Heart right ventricle (tissue), 16 donors: ENCODE measurements around the gene SHC2. TPM values are rescaled to one million over a fixed set of nuclear protein-coding genes. Genes with fewer than 3 reads are reported as not detected.

Experiments used
- ATAC-seq, 8 donors: fragments of 200-7000 bp; cut with Tn5 transposase; one replicate each; pipeline ENCODE4 v1.9.1; 2020; ENCODE audit warnings: mild to moderate bottlenecking in 8 of 8, moderate library complexity in 8 of 8, moderate number of reproducible peaks in 1 of 8
- DNase-seq, 2 donors: peaks; one replicate each; pipeline ENCODE4 v3.0.0-alpha.2; 2020
- H3K27ac ChIP-seq, 10 donors: fragments of 200-600 bp; sonication (generic) in 2 of 10; one replicate each; pipeline versions ENCODE4 v1.5.0 to v1.8.0; 2020 to 2022; ENCODE audit warnings: mild to moderate bottlenecking in 3 of 10
- H3K27me3 ChIP-seq, 7 donors: fragments of 200-600 bp; one replicate each; pipeline ENCODE4 v1.8.0; 2021 to 2022; ENCODE audit warnings: mild to moderate bottlenecking in 2 of 7
- H3K36me3 ChIP-seq, 9 donors: fragments of 200-600 bp; sonication (generic) in 1 of 9; one replicate each; pipeline versions ENCODE4 v1.5.0 to v1.8.0; 2020 to 2022; ENCODE audit warnings: mild to moderate bottlenecking in 2 of 9
- H3K4me1 ChIP-seq, 9 donors: fragments of 200-600 bp; sonication (generic) in 1 of 9; one replicate each; pipeline versions ENCODE4 v1.5.0 to v1.8.0; 2020 to 2022; ENCODE audit warnings: mild to moderate bottlenecking in 4 of 9
- H3K4me3 ChIP-seq, 10 donors: fragments of 200-600 bp; sonication (generic) in 2 of 10; one replicate each; pipeline versions ENCODE4 v1.5.0 to v1.8.0; 2020 to 2022; ENCODE audit warnings: mild to moderate bottlenecking in 7 of 10, moderate library complexity in 2 of 10
- H3K9me3 ChIP-seq, 11 donors: fragments of 200-600 bp in 10 of 11; sonication (generic) in 2 of 11; one replicate each; pipeline versions ENCODE4 v1.5.0 to v1.8.0; 2013 to 2022; ENCODE audit warnings: mild to moderate bottlenecking in 2 of 11, control low read depth in 1 of 11, moderate library complexity in 1 of 11
- CTCF ChIP-seq, 9 donors: fragments of 200-600 bp; sonication (generic) in 2 of 9; IDR thresholded peaks; one replicate each; pipeline versions ENCODE4 v1.5.0 to v1.8.0; 2021 to 2022; ENCODE audit warnings: antibody characterized with exemption in 9 of 9, mild to moderate bottlenecking in 5 of 9, moderate library complexity in 1 of 9
- WGBS, 2 donors: extraction: QIAGEN DNeasy Blood & Tissue Kit; methylation state at CpG; one replicate each; pipeline ENCODE4 v1.1.7; 2013; ENCODE audit warnings: inconsistent platforms in 1 of 2; 5-methylcytosine and 5-hydroxymethylcytosine counted together
- intact Hi-C, 10 donors: fragments of 100-400 bp; cut with DNase I; formaldehyde crosslinking; loops; one replicate each; pipeline versions ENCODE4 v1.11.1 to v1.14.2; 2022
- polyA plus RNA-seq, 2 donors: library from polyadenylated mRNA; stranded (reverse); fragments of 200-250 nt; gene quantifications; one replicate each; pipeline ENCODE4 v1.2.3, GENCODE V29; 2013
- total RNA-seq, 10 donors: library from RNA; stranded (reverse); fragmentation: NEBNext Ultra II Directional in 3 of 10; extraction: Animal tissue kit (Norgen Biotek cat#: 25700) in 3 of 10; gene quantifications; one replicate each; pipeline versions ENCODE4 v1.2.1 to v1.2.4, GENCODE V29; 2021 to 2023
- donor health status: Arrhythmogenic right ventricular cardiomyopathy.
- donor health status: ischemic (EF 13 %, LVEDD 7.1; RV severe dilation, severe dysfunction).
- donor health status: healthy with polysubstance abuse.
- donor health status: DM: no; HTN: yes; CAD: no.
- donor health status: DM: no; HTN: no; CAD: no.
- donor health status: ischemic (EF 25% LVEDD 6.9; RV normal size, moderate dysfunction).
- donor health status: ischemic (EF 25% LVEDD 5.7; RV mildly dilated, moderate dysfunction).
- donor health status: healthy.
- donor health status: DM: yes; HTN: yes; CAD: no.
- donor health status: Ischemic cardiomyopathy.
- donor health status: ischemic (EF 35%, LVEDD 5.7; RV mildly dilated, moderate dysfunction).
- donor health status: nonischemic (EF 11% LVEDD 7.7; RV severe dilation, severe dysfunction).
- donor health status: DM: yes; HTN: yes; CAD: no.
- donor health status: PGD.
- donor health status: ischemic (EF 29% LVEDD 5.4; RV normal size, mild dysfunction).
- donor health status: nonischemic (EF 23%, LVEDD 6.1; RV moderate dilation, normal function).

Gene SHC2
- total and polyA plus RNA-seq, 12 donors: 7.7 to 33.5 (median 12.4) TPM

- 91 to 92% methylated on average over 13 of the region's 13 CpGs for WGBS, 2 donors
- intact Hi-C loops: no loop called here
- DNase-seq: no peak
Observed at GRCh38 chr19:369256-369655, 91.6 kb downstream of the SHC2 start.

DNA sequence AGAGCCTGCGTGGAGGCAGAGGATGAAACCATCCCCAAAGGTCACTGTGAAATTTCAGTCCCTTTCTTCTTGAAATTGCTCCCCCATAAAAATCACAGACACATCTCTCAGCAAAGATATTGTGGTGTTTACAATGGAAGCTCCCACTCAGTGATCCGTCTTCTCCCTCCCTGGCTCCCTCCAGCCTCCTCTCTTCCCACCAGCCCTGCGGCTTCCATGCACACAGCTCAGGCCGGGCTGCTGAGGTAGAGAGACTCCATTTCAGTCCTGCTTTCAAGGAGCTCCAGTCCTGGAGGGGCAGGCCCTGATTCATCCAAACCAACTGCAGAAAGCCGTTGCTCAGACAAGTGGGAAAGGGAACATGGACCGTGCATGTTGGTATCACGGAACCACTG is 92.2 kb downstream of the SHC2 start:
- 78 to 80% methylated on average over 7 of the region's 7 CpGs for WGBS, 2 donors
- Histone ChIP-seq H3K27me3 (peaks cover 0 to 66% (median 14%) of the 10 kb centered on the region in 7 donors), H3K9me3 (no peaks in the 10 kb centered on the region), H3K36me3 (no peaks in the 10 kb centered on the region), H3K4me1 (peaks cover 8 to 22% (median 15%) of the 10 kb centered on the region in 9 donors), H3K4me3 (no peak overlapping the region), H3K27ac (no peak overlapping the region)
- ATAC-seq (no peak), DNase-seq (no peak)
- intact Hi-C loops: no loop called here
- TF ChIP-seq CTCF (IDR thresholded peaks at IDR 0.05): no peak

More at GRCh38 chr19:369256-369655, 91.6 kb downstream of the SHC2 start:
- TF ChIP-seq CTCF (IDR thresholded peaks at IDR 0.05): no peak
- Histone ChIP-seq H3K36me3 (no peaks in the 10 kb centered on the region), H3K4me3 (no peak overlapping the region), H3K4me1 (peaks cover 8 to 22% (median 15%) of the 10 kb centered on the region in 9 donors), H3K27me3 (peaks cover 0 to 67% (median 16%) of the 10 kb centered on the region in 7 donors), H3K9me3 (no peaks in the 10 kb centered on the region), H3K27ac (no peak overlapping the region)
- ATAC-seq: no peak

- intact Hi-C loops: no loop called here
- Histone ChIP-seq H3K27me3 (peaks cover 0 to 61% (median 10%) of the 10 kb centered on the region in 7 donors), H3K36me3 (no peaks in the 10 kb centered on the region), H3K4me1 (peaks cover 8 to 18% (median 15%) of the 10 kb centered on the region in 9 donors), H3K9me3 (no peaks in the 10 kb centered on the region), H3K4me3 (no peak overlapping the region), H3K27ac (no peak overlapping the region)
- WGBS, 2 donors: 64 to 71% methylated on average over 22 of the region's 22 CpGs
- TF ChIP-seq CTCF (IDR thresholded peaks at IDR 0.05): no peak
- no peak for DNase-seq
- no peak for ATAC-seq
Observed at GRCh38 chr19:367963-368629, 92.7 kb downstream of the SHC2 start.

DNA sequence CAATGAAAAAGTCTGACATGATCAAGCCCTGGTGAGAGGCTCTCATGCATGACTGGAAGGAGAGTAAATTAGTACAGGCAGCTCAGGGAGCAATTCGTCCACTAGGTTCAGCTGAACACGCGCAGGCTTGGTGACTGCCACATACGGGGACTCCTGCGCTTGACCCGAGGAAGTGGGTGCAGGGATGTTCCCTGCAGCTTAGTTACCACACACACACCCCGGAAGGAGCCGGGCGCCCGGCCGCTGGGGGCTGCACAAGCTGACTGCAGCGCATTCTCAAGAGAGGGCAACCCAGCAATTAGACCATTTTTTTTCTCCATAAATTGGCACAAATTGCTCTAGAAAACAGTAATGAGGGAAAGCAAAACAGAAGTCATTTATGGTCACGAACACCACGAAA is 93.3 kb downstream of the SHC2 start:
- H3K4me3 ChIP-seq: no peak overlapping the region
- no peak overlapping the region for H3K27ac ChIP-seq
- TF ChIP-seq CTCF (IDR thresholded peaks at IDR 0.05): no peak
- H3K36me3 ChIP-seq: no peaks in the 10 kb centered on the region
- peaks cover 5 to 13% (median 11%) of the 10 kb centered on the region in 9 donors for H3K4me1 ChIP-seq
- no peaks in the 10 kb centered on the region for H3K9me3 ChIP-seq
- ATAC-seq: no peak
- 86 to 92% methylated on average over 14 of the region's 14 CpGs for WGBS, 2 donors
- peaks cover 0 to 55% (median 5%) of the 10 kb centered on the region in 7 donors for H3K27me3 ChIP-seq
- DNase-seq: no peak
- intact Hi-C loops: no loop called here
